CD14-positive monocyte (primary cell): Measurements from ENCODE around the gene OR1J1. TPM values are rescaled to one million over a fixed set of nuclear protein-coding genes. Genes with fewer than 3 reads are reported as not detected.

ENCODE experiments used
- DNase-seq, 3 donors: peaks; one replicate each; pipeline ENCODE4 v3.0.0-alpha.2; 2011 to 2022
- H2AFZ ChIP-seq: 2 replicates; pipeline ENCODE4 v1.6.0; 2012; ENCODE audit warnings: mild to moderate bottlenecking, low read depth, low read length, inconsistent platforms; ENCODE audit not compliant: insufficient read depth, poor library complexity, severe bottlenecking
- H3K27ac ChIP-seq, 2 donors: 1 replicate in 1 of 2; 2 replicates in 1 of 2; pipeline ENCODE4 v1.5.1; 2012 to 2013; ENCODE audit warnings: low read length in 2 of 2, control low read depth in 1 of 2, inconsistent platforms in 1 of 2, low read depth in 1 of 2, mild to moderate bottlenecking in 1 of 2
- H3K27me3 ChIP-seq, 2 donors: one replicate each; pipeline versions ENCODE4 v1.6.0 to v1.6.1; 2011 to 2013; ENCODE audit warnings: low read length in 2 of 2; ENCODE audit not compliant: control insufficient read depth in 2 of 2, insufficient read depth in 2 of 2
- H3K36me3 ChIP-seq, 2 donors: replicated peaks in 1 of 2; 1 replicate in 1 of 2; 2 replicates in 1 of 2; pipeline versions ENCODE4 v1.5.1 to v1.6.1; 2012 to 2013; ENCODE audit warnings: low read length in 2 of 2, control low read depth in 1 of 2, inconsistent platforms in 1 of 2, mild to moderate bottlenecking in 1 of 2; ENCODE audit not compliant: insufficient read depth in 2 of 2, control insufficient read depth in 1 of 2
- H3K4me1 ChIP-seq, 2 donors: 1 replicate in 1 of 2; 2 replicates in 1 of 2; pipeline versions ENCODE4 v1.5.1 to v1.6.1; 2012 to 2013; ENCODE audit warnings: low read length in 2 of 2, control low read depth in 1 of 2, inconsistent platforms in 1 of 2, mild to moderate bottlenecking in 1 of 2, moderate library complexity in 1 of 2; ENCODE audit not compliant: insufficient read depth in 2 of 2, control insufficient read depth in 1 of 2
- H3K4me2 ChIP-seq: replicated peaks from 2 replicates; pipeline ENCODE3; 2012; ENCODE audit warnings: low read length, moderate library complexity, mild to moderate bottlenecking; ENCODE audit not compliant: poor library complexity, severe bottlenecking; ENCODE audit errors: extremely low read depth
- H3K4me3 ChIP-seq, 3 experiments: fragments of 200-600 bp in 1 of 3; sonication (generic) in 1 of 3; replicated peaks in 1 of 3; 1 replicate in 2 of 3; 2 replicates in 1 of 3; pipeline ENCODE4 v1.5.1; 2011 to 2013; ENCODE audit warnings: low read length in 3 of 3, mild to moderate bottlenecking in 3 of 3, control low read depth in 2 of 3, low read depth in 2 of 3, inconsistent platforms in 1 of 3, moderate library complexity in 1 of 3
- H3K79me2 ChIP-seq: 2 replicates; pipeline ENCODE4 v1.6.0; 2012; ENCODE audit warnings: mild to moderate bottlenecking, control low read depth, inconsistent platforms, low read length, moderate library complexity; ENCODE audit not compliant: insufficient read depth
- H3K9ac ChIP-seq: 2 replicates; pipeline ENCODE4 v1.6.0; 2017; ENCODE audit warnings: low read length, mild to moderate bottlenecking; ENCODE audit not compliant: insufficient read depth, poor library complexity, severe bottlenecking
- H3K9me3 ChIP-seq, 2 donors: replicated peaks in 1 of 2; 1 replicate in 1 of 2; 2 replicates in 1 of 2; pipeline versions ENCODE4 v1.5.1 to v1.6.1; 2012 to 2013; ENCODE audit warnings: low read length in 2 of 2, control low read depth in 1 of 2; ENCODE audit not compliant: control insufficient read depth in 1 of 2, insufficient read depth in 1 of 2
- H4K20me1 ChIP-seq: 2 replicates; pipeline ENCODE4 v1.6.0; 2012; ENCODE audit warnings: mild to moderate bottlenecking, low read length, control low read depth, moderate library complexity; ENCODE audit not compliant: insufficient read depth
- H3K27ac Mint-ChIP-seq, 7 donors: one replicate each; pipeline ENCODE4 v1.8.0; 2020; ENCODE audit warnings: mild to moderate bottlenecking in 7 of 7, mixed read lengths in 7 of 7, moderate library complexity in 6 of 7, inconsistent platforms in 2 of 7
- H3K27me3 Mint-ChIP-seq, 3 donors: one replicate each; pipeline ENCODE4 v1.8.0; 2021 to 2022; ENCODE audit warnings: low read depth in 3 of 3, mild to moderate bottlenecking in 3 of 3, mixed read lengths in 3 of 3, moderate library complexity in 3 of 3, inconsistent platforms in 1 of 3
- H3K36me3 Mint-ChIP-seq, 2 donors: one replicate each; pipeline ENCODE4 v1.8.0; 2020; ENCODE audit warnings: mixed read lengths in 2 of 2, inconsistent platforms in 1 of 2, mild to moderate bottlenecking in 1 of 2
- H3K4me1 Mint-ChIP-seq: one replicate; pipeline ENCODE4 v1.8.0; 2020; ENCODE audit warnings: mild to moderate bottlenecking, mixed read lengths
- H3K4me3 Mint-ChIP-seq, 2 donors: one replicate each; pipeline ENCODE4 v1.8.0; 2020; ENCODE audit warnings: mild to moderate bottlenecking in 2 of 2, mixed read lengths in 2 of 2, moderate library complexity in 1 of 2
- H3K9me3 Mint-ChIP-seq, 7 donors: one replicate each; pipeline ENCODE4 v1.8.0; 2020 to 2022; ENCODE audit warnings: mixed read lengths in 7 of 7, mild to moderate bottlenecking in 6 of 7, moderate library complexity in 6 of 7, inconsistent platforms in 2 of 7
- CTCF ChIP-seq: fragments of 200-600 bp; IDR thresholded peaks from one replicate; pipeline ENCODE4 v1.8.0; 2022; ENCODE audit warnings: antibody characterized with exemption, mild to moderate bottlenecking
- WGBS: methylation state at CpG from one replicate; pipeline ENCODE4 v1.1.5; 2013; ENCODE audit warnings: missing lambda C conversion rate; ENCODE audit not compliant: insufficient coverage; 5-methylcytosine and 5-hydroxymethylcytosine counted together
- intact Hi-C, 2 donors: fragments of 100-400 bp; cut with micrococcal nuclease; formaldehyde crosslinking; loops; one replicate each; pipeline versions ENCODE4 v1.15.0 to v1.15.1; 2023
- polyA plus RNA-seq, 3 donors: library from polyadenylated mRNA; depleted of rRNA in 1 of 3; unstranded in 2 of 3; stranded (reverse) in 1 of 3; fragments of 300-500 nt in 2 of 3; fragments of >200 nt in 1 of 3; fragmentation: Illumina TruSeq in 2 of 3; gene quantifications; 1 replicate in 2 of 3; 2 replicates in 1 of 3; pipeline ENCODE4 v1.2.3, GENCODE V29; 2012 to 2021

Gene OR1J1
- polyA plus RNA-seq, 3 donors: not detected

GRCh38 chr9:122518841-122519240, 41.1 kb upstream of the OR1J1 start, which contains the start of gene OR1J4:
TSS of gene OR1J4 (plus strand) at chr9:122519141. CDS start at chr9:122519141, 0 bp downstream.
- intact Hi-C loops: no loop called here
- H3K79me2 ChIP-seq: no peaks in the 10 kb centered on the region
- no peak within 1 kb of the TSS for H3K4me3 ChIP-seq
- Mint-ChIP-seq H3K27me3 (peaks cover 3 to 10% (median 3%) of the 10 kb centered on the region in 3 donors), H3K9me3 (peaks cover 0 to 3% (median 0%) of the 10 kb centered on the region in 7 donors), H3K36me3 (no peaks in the 10 kb centered on the region), H3K4me3 (no peak within 1 kb of the TSS), H3K27ac (no peak within 1 kb of the TSS), H3K4me1 (no peaks in the 10 kb centered on the region)
- H3K9ac ChIP-seq: no peak within 1 kb of the TSS
- no peak for TF ChIP-seq CTCF
- peaks cover 0 to 3% of the 10 kb centered on the region in 2 donors for H3K27me3 ChIP-seq
- no peak within 1 kb of the TSS for H3K27ac ChIP-seq
- no peak within 1 kb of the TSS for H2AFZ ChIP-seq
- H3K36me3 ChIP-seq: no peaks in the 10 kb centered on the region
- H3K4me1 ChIP-seq: no peaks in the 10 kb centered on the region
- no peak for DNase-seq
- no peaks in the 10 kb centered on the region for H4K20me1 ChIP-seq
- no peaks in the 10 kb centered on the region for H3K9me3 ChIP-seq
- no peak within 1 kb of the TSS for H3K4me2 ChIP-seq
- no CpG with 5 or more reads among the region's 4 CpGs for WGBS

GRCh38 chr9:122518226-122518625, 40.5 kb upstream of the OR1J1 start:
- H4K20me1 ChIP-seq: no peaks in the 10 kb centered on the region
- intact Hi-C loops: no loop called here
- H3K4me2 ChIP-seq: no peak overlapping the region
- Mint-ChIP-seq H3K36me3 (no peaks in the 10 kb centered on the region), H3K4me3 (no peak overlapping the region), H3K4me1 (no peaks in the 10 kb centered on the region), H3K27me3 (peaks cover 3 to 10% (median 3%) of the 10 kb centered on the region in 3 donors), H3K27ac (no peak overlapping the region), H3K9me3 (peaks cover 0 to 3% (median 0%) of the 10 kb centered on the region in 7 donors)
- no peak for DNase-seq
- H3K9me3 ChIP-seq: no peaks in the 10 kb centered on the region
- H3K79me2 ChIP-seq: no peaks in the 10 kb centered on the region
- no peak overlapping the region for H3K27ac ChIP-seq
- H3K4me3 ChIP-seq: no peak overlapping the region
- H3K4me1 ChIP-seq: no peaks in the 10 kb centered on the region
- H3K36me3 ChIP-seq: no peaks in the 10 kb centered on the region
- H3K27me3 ChIP-seq: peaks cover 0 to 3% of the 10 kb centered on the region in 2 donors
- TF ChIP-seq CTCF: no peak
- no peak overlapping the region for H3K9ac ChIP-seq
- 81% methylated on average over 2 of the region's 2 CpGs for WGBS
- H2AFZ ChIP-seq: no peak overlapping the region
